Measurements from ENCODE around the gene ZNF184. TPM values are rescaled to one million over a fixed set of nuclear protein-coding genes. Genes with fewer than 3 reads are reported as not detected.
"Not testable (repeated sequence)": the region's sequence is repeated elsewhere in the genome, so short reads cannot be mapped to it uniquely, and the experiment has no call there.

The ZNF184 gene
- total RNA-seq, 1 experiment from 2014 or later, result 24.2 TPM

- not testable (repeated sequence) for DNase-seq (ENCODE audit: low read depth)
Observed at GRCh38 chr6:27424851-27425250, 48.1 kb downstream of the ZNF184 start.

- DNase-seq (ENCODE audit: low read depth), result no peak
Observed at GRCh38 chr6:27422651-27423332, 50.1 kb downstream of the ZNF184 start.

GRCh38 chr6:27419363-27419762, 53.5 kb downstream of the ZNF184 start:
- DNase-seq (ENCODE audit: low read depth), result no peak

- DNase-seq (ENCODE audit: low read depth), result peak; percentile 10
Observed at GRCh38 chr6:27415898-27416297, 57.0 kb downstream of the ZNF184 start.

- DNase-seq (ENCODE audit: low read depth), result peak; percentile 26
Observed at GRCh38 chr6:27414996-27415395, 57.9 kb downstream of the ZNF184 start.

GRCh38 chr6:27414300-27414699, 58.6 kb downstream of the ZNF184 start:
- peak; percentile 3 for DNase-seq (ENCODE audit: low read depth)

- DNase-seq (ENCODE audit: low read depth), result no peak
Observed at GRCh38 chr6:27407153-27407814, 65.6 kb downstream of the ZNF184 start.

GRCh38 chr6:27406085-27406484, 66.8 kb downstream of the ZNF184 start:
- no peak for DNase-seq (ENCODE audit: low read depth)

- DNase-seq (ENCODE audit: low read depth), result no peak
Observed at GRCh38 chr6:27400877-27401642, 71.8 kb downstream of the ZNF184 start.

Other genes starting within 250 kb of the ZNF184 start
- 0.36 TPM in 1 of 2 replicates, not detected in the other for gene PRSS16, start 225.4 kb downstream of the ZNF184 start, total RNA-seq (2014; rRNA removed; shearing (Covaris generic))
- gene POM121L2, start 160.8 kb downstream of the ZNF184 start, total RNA-seq (2014; rRNA removed; shearing (Covaris generic)), result 0.12 TPM in 1 of 2 replicates, not detected in the other
- 2.5 and 3.7 TPM in 2 replicates for gene ZNF391, start 84.3 kb downstream of the ZNF184 start, total RNA-seq (2014; rRNA removed; shearing (Covaris generic))